HG03064 (cell line): ENCODE measurements around the gene PRKCA.

ENCODE experiments used
- ATAC-seq: cut with Tn5 transposase; IDR thresholded peaks from one replicate; pipeline ENCODE4 v1.9.1; 2021; ENCODE audit warnings: low read depth; ENCODE audit not compliant: unreplicated experiment

The PRKCA gene

GRCh38 chr17:66525338-66525737 lies 222.9 kb downstream of the PRKCA start:
- no peak for ATAC-seq

GRCh38 chr17:66526827-66527226 lies 224.4 kb downstream of the PRKCA start:
- no peak for ATAC-seq

GRCh38 chr17:66527335-66527734 lies 224.9 kb downstream of the PRKCA start:
- no peak for ATAC-seq

- no peak for ATAC-seq
These were observed 229.5 kb downstream of the PRKCA start for GRCh38 chr17:66531851-66532295.

- no peak for ATAC-seq
These were observed 231.2 kb downstream of the PRKCA start for GRCh38 chr17:66533572-66533971.

- ATAC-seq, result no peak
These were observed 231.6 kb downstream of the PRKCA start for GRCh38 chr17:66533986-66534385.

GRCh38 chr17:66535611-66536010 lies 233.2 kb downstream of the PRKCA start:
- no peak for ATAC-seq

GRCh38 chr17:66537502-66537901 lies 235.1 kb downstream of the PRKCA start:
- ATAC-seq, result no peak

GRCh38 chr17:66538776-66539175 lies 236.4 kb downstream of the PRKCA start:
- no peak for ATAC-seq

- ATAC-seq, result no peak
These were observed 237.8 kb downstream of the PRKCA start for GRCh38 chr17:66540131-66540781.

GRCh38 chr17:66541461-66542128 lies 239.2 kb downstream of the PRKCA start:
- ATAC-seq, result peak; percentile 78

- peak; percentile 97 for ATAC-seq
These were observed 239.9 kb downstream of the PRKCA start for GRCh38 chr17:66542129-66542966.

GRCh38 chr17:66542967-66543520 lies 240.6 kb downstream of the PRKCA start:
- ATAC-seq, result no peak

- no peak for ATAC-seq
These were observed 241.1 kb downstream of the PRKCA start for GRCh38 chr17:66543526-66543925.

GRCh38 chr17:66545918-66546317 lies 243.5 kb downstream of the PRKCA start:
- ATAC-seq, result no peak

GRCh38 chr17:66547151-66547865 lies 244.9 kb downstream of the PRKCA start:
- no peak for ATAC-seq

GRCh38 chr17:66548158-66548557 lies 245.7 kb downstream of the PRKCA start:
- ATAC-seq, result no peak

GRCh38 chr17:66548659-66549310 lies 246.4 kb downstream of the PRKCA start:
- ATAC-seq, result no peak

- no peak for ATAC-seq
These were observed 246.9 kb downstream of the PRKCA start for GRCh38 chr17:66549311-66549704.

- ATAC-seq, result no peak
These were observed 247.4 kb downstream of the PRKCA start for GRCh38 chr17:66549731-66550207.
